Neural progenitor cell (in vitro differentiated cells): Measurements from ENCODE around the gene CCDC18.

Source experiments
- EZH2phosphoT487 ChIP-seq: fragments of 200-600 bp; sonication (generic); IDR thresholded peaks from 2 replicates; pipeline ENCODE4 v1.6.1; 2017; ENCODE audit warnings: antibody characterized with exemption
- TF ChIP-seq, protein P1 (sequence below): fragments of 200-600 bp; sonication (generic); IDR thresholded peaks from 2 replicates; pipeline ENCODE4 v1.5.1; 2017; ENCODE audit warnings: antibody characterized with exemption, mild to moderate bottlenecking

DNA sequence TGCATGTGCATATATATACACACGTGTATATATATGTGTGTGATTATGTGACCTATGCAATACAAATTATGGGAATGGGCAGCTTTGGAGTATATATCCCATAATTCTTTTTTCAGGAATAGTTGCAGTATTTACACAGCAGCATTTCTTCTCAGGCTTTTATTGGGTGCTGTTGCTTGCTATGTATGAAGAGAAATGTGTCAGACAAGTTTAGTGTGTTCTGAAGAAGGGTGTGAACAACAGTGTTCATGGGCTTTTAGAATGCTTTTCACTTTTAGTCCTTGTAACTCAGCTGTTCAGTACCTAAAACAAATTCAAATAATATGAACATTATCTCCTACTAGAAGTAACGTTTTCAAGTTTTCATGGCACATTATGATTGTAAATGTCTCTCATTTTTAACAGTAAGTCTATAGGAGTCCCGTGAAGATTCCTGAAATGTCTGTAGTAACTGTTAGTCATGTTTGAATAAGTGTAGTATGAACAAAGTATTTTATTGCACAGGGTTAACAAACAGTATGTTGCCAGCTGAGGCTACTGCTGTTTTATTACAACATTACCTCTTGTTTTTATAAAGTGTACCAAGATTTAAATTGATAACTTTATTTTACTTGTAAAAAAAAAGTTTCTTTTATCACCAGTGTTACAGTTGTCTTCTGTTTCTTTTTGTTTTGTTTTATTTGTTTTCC, 42.8 kb upstream of the CCDC18 start:
- no peak for TF ChIP-seq EZH2phosphoT487
- TF ChIP-seq, protein P1, sequence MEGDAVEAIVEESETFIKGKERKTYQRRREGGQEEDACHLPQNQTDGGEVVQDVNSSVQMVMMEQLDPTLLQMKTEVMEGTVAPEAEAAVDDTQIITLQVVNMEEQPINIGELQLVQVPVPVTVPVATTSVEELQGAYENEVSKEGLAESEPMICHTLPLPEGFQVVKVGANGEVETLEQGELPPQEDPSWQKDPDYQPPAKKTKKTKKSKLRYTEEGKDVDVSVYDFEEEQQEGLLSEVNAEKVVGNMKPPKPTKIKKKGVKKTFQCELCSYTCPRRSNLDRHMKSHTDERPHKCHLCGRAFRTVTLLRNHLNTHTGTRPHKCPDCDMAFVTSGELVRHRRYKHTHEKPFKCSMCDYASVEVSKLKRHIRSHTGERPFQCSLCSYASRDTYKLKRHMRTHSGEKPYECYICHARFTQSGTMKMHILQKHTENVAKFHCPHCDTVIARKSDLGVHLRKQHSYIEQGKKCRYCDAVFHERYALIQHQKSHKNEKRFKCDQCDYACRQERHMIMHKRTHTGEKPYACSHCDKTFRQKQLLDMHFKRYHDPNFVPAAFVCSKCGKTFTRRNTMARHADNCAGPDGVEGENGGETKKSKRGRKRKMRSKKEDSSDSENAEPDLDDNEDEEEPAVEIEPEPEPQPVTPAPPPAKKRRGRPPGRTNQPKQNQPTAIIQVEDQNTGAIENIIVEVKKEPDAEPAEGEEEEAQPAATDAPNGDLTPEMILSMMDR, result no peak
